Inflammatory macrophage (primary cell): ENCODE data around the gene HDAC8.

ENCODE experiments used
- DNase-seq, 2 donors: peaks; one replicate each; pipeline ENCODE4 v3.0.0-alpha.2; 2020 to 2022

HDAC8 gene

GRCh38 chrX:72280321-72280845 lies 292.3 kb downstream of the HDAC8 start:
- DNase-seq = no peak
